ENCODE measurements around the gene HPCAL1.
A peak's percentile ranks its signal among the peaks of the same experiment; 100 is the strongest.
"Not testable (repeated sequence)": the region's sequence is repeated elsewhere in the genome, so short reads cannot be mapped to it uniquely, and the experiment has no call there.

HPCAL1 gene

GRCh38 chr2:10430886-10431622 lies 128.3 kb downstream of the HPCAL1 start:
- no peak for DNase-seq

GRCh38 chr2:10431797-10432196 lies 129.1 kb downstream of the HPCAL1 start:
- DNase-seq: no peak

GRCh38 chr2:10432311-10433181 lies 129.8 kb downstream of the HPCAL1 start:
- DNase-seq: peak; percentile 75

GRCh38 chr2:10433264-10433946 lies 130.7 kb downstream of the HPCAL1 start:
- DNase-seq: no peak

- no peak for DNase-seq
These were observed 131.5 kb downstream of the HPCAL1 start for GRCh38 chr2:10433947-10434885.

- peak; percentile 92 for DNase-seq
These were observed 132.4 kb downstream of the HPCAL1 start for GRCh38 chr2:10434886-10435819.

- DNase-seq: no peak
These were observed 133.1 kb downstream of the HPCAL1 start for GRCh38 chr2:10435820-10436204.

GRCh38 chr2:10436583-10437110 lies 133.9 kb downstream of the HPCAL1 start:
- no peak for DNase-seq

GRCh38 chr2:10437806-10438205 lies 135.1 kb downstream of the HPCAL1 start:
- no peak for DNase-seq

- no peak for DNase-seq
These were observed 136.0 kb downstream of the HPCAL1 start for GRCh38 chr2:10438688-10439087.

GRCh38 chr2:10439185-10439879 lies 136.6 kb downstream of the HPCAL1 start:
- DNase-seq: no peak

- DNase-seq: no peak
These were observed 137.3 kb downstream of the HPCAL1 start for GRCh38 chr2:10439971-10440370.

- DNase-seq: no peak
These were observed 138.0 kb downstream of the HPCAL1 start for GRCh38 chr2:10440736-10441135.

GRCh38 chr2:10441948-10442347 lies 139.2 kb downstream of the HPCAL1 start:
- no peak for DNase-seq

GRCh38 chr2:10442469-10443126 lies 139.9 kb downstream of the HPCAL1 start:
- not testable (repeated sequence) for DNase-seq

- no peak for DNase-seq
These were observed 141.8 kb downstream of the HPCAL1 start for GRCh38 chr2:10444463-10444862.

GRCh38 chr2:10446631-10447030 lies 143.9 kb downstream of the HPCAL1 start:
- DNase-seq: no peak

GRCh38 chr2:10447300-10447894 lies 144.7 kb downstream of the HPCAL1 start:
- no peak for DNase-seq

- peak; percentile 100 for DNase-seq
These were observed 145.3 kb downstream of the HPCAL1 start, which contains the start of gene ODC1 for GRCh38 chr2:10447895-10448575. Gene ODC1 (minus strand): TSS chr2:10448327. CDS start chr2:10445032, 3,295 bp downstream.

Data from activated effector memory CD4-positive, alpha-beta T cell treated with anti-CD3 and anti-CD28 coated beads, Interleukin-2, amount 50 U/mL, for 16 hours (primary cell).